Sigmoid colon (tissue), 4 donors: ENCODE data around the gene C4BPA.

ENCODE experiments used
- CTCF ChIP-seq, 4 experiments: fragments of 450-650 bp in 3 of 4; fragments of 200-600 bp in 1 of 4; IDR thresholded peaks; one replicate each; pipeline ENCODE4 v1.5.1; 2016 to 2019; ENCODE audit warnings: antibody characterized with exemption in 4 of 4, mild to moderate bottlenecking in 3 of 4, moderate library complexity in 2 of 4
- POLR2A ChIP-seq, 2 donors: fragments of 450-650 bp; IDR thresholded peaks; one replicate each; pipeline ENCODE4 v1.6.1; 2016; ENCODE audit warnings: antibody characterized with exemption in 2 of 2, mild to moderate bottlenecking in 2 of 2, moderate library complexity in 2 of 2
- POLR2AphosphoS5 ChIP-seq, 4 donors: sonication (generic); formaldehyde crosslinking; IDR thresholded peaks; one replicate each; pipeline ENCODE4 v1.6.1; 2017; ENCODE audit warnings: antibody characterized with exemption in 4 of 4

- TF ChIP-seq CTCF (IDR thresholded peaks at IDR 0.05) (no peak), POLR2A (IDR thresholded peaks at IDR 0.05) (no peak), POLR2AphosphoS5 (IDR thresholded peaks at IDR 0.05) (no peak)
Measured at GRCh38 chr1:207064561-207064960, 39.5 kb upstream of the C4BPA start.
